SJSA1 (cell line): ENCODE measurements around the gene PKP3. TPM values are rescaled to one million over a fixed set of nuclear protein-coding genes. Genes with fewer than 3 reads are reported as not detected.
"Not testable (repeated sequence)": the region's sequence is repeated elsewhere in the genome, so short reads cannot be mapped to it uniquely, and the experiment has no call there.

ENCODE experiments used
- DNase-seq, 2 experiments: peaks; one replicate each; pipeline ENCODE4 v3.0.0-alpha.2; 2015 to 2020; ENCODE audit warnings: low spot score in 2 of 2, low read depth in 1 of 2
- H3K27ac ChIP-seq: fragments of 250-450 bp; sonication (Bioruptor Pico); 2 replicates; pipeline ENCODE4 v1.5.1; 2020; ENCODE audit warnings: mild to moderate bottlenecking, moderate library complexity
- H3K27me3 ChIP-seq: fragments of 250-450 bp; sonication (Bioruptor Pico); replicated peaks from 2 replicates; pipeline ENCODE4 v1.5.1; 2020; ENCODE audit warnings: mild to moderate bottlenecking, moderate library complexity
- H3K36me3 ChIP-seq: fragments of 250-450 bp; sonication (Bioruptor Pico); 2 replicates; pipeline ENCODE4 v1.5.1; 2020; ENCODE audit warnings: mild to moderate bottlenecking
- H3K4me1 ChIP-seq: fragments of 250-450 bp; sonication (Bioruptor Pico); replicated peaks from 2 replicates; pipeline ENCODE4 v1.6.1; 2021; ENCODE audit warnings: mild to moderate bottlenecking
- H3K4me3 ChIP-seq: fragments of 250-450 bp; sonication (Bioruptor Pico); 2 replicates; pipeline ENCODE4 v1.5.1; 2020; ENCODE audit warnings: mild to moderate bottlenecking
- H3K9me3 ChIP-seq: fragments of 250-450 bp; sonication (Bioruptor Pico); replicated peaks from 2 replicates; pipeline ENCODE4 v1.5.1; 2020; ENCODE audit warnings: mild to moderate bottlenecking
- total RNA-seq: library from RNA; depleted of rRNA; stranded (reverse); fragments of >200 nt; shearing (Covaris generic); gene quantifications from 2 replicates; pipeline ENCODE4 v1.2.3, GENCODE V29; 2014

The PKP3 gene
- total RNA-seq, 1 experiment from 2014 or later, result 1.9 TPM

DNA sequence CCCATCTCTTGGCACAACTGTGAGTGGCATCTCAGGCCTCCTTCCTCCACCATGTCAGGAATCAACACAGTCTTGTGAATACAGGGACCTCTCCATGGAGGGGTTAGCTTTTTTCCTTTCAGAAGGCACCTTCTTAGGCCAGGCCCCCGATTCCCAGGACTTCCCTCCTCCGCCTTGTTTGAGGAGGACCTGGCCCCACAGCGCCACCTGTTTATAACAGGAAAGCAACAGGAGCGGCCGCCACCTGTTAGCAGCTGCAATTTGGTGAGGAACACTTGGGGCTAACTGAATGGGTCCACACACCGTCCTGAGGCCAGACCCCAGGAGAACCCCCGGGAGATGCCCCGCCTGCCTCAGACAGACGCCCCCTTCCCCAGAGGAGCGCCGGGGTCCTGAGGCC is 3.8 kb upstream of the PKP3 start:
- no peaks in the 10 kb centered on the region for H3K36me3 ChIP-seq

DNA sequence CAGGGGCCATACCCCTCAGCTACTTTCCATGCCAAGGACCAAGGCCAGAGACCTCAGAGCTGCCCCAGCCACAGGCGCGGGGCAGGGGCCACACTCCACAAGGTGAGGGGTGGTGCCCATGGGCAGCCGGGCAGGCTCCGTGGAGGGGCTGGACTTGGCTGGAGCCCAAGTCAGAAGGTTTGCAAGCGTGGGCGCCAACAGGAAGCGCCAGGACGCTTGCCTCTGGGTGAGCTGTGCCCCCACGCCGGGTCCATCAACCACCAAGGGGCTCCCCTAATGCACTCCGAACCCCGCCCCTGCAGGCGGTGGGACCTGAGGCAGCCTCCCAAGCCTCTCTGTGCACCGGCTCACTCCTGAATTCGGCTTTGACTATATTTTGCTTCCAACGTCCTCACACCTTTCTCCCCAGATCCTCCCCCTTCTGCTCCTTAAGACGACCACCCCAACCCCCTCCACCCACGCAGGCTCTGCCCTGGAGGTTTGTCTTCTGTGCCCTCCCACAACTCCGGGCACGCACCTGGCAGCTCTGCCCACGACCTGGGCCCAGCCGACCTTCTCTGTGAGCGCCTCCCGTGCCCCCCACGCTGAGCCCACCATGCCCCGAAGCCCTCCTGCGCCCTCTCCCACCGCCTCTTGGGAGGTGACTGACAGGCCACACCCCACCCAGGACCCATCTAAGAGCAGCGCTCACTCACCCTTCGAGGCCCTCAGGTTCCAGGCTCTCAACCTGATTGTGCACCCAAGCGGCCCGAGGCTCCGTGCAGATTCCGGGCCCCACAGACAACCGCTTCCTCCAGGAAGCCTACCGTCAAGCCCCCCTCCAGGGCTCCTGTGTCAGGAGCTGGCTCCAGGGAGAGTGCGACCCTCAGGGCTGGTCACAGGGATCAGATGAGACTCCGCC is 2.6 kb upstream of the PKP3 start:
- H3K27ac ChIP-seq, result no peak overlapping the region
- H3K27me3 ChIP-seq, result peaks cover 10% of the 10 kb centered on the region; the same call in 1 of the 2 replicates
- H3K4me3 ChIP-seq, result no peak overlapping the region
- H3K4me1 ChIP-seq, result peaks cover 24% of the 10 kb centered on the region
- H3K36me3 ChIP-seq, result no peaks in the 10 kb centered on the region
- no peak for DNase-seq
- H3K9me3 ChIP-seq, result no peaks in the 10 kb centered on the region

More for the DNA sequence above, 3.8 kb upstream of the PKP3 start:
- Histone ChIP-seq H3K4me1 (peaks cover 21% of the 10 kb centered on the region), H3K27me3 (peaks cover 10% of the 10 kb centered on the region; the same call in 1 of the 2 replicates), H3K4me3 (no peak overlapping the region), H3K27ac (no peak overlapping the region), H3K9me3 (no peaks in the 10 kb centered on the region)
- no peak for DNase-seq

DNA sequence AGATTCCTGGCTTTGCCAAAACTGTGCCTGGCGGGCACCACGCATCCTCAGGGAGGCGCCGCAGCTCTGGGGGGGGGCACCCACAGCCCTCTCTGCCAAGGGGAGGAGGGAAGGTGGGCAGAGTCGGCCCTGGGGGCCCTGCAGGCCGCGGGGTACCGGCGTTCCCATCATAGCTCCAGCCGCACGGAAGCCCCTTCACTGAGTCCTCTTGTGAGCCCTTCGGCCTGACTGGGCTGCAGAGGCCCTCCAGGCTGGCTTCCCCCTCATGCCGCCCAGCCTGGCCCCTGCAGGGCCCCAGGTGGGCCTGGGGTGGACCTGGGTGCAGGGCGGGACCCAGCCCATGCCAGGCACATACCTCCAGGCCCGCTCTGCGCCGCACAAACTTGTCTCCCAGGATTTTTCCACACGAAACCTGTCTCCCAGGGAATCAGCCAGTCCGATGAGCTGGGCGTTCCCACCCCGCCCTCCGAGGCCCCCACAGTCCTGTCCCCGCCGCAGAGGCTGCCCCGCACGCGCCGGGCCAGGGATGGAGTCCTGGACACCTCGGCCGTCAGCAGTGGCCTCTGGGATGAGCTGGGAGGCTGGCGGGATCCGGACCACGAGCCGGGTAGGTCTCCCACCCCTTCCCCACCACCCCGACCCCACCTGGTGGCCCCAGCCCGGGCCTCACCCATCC is 1.8 kb upstream of the PKP3 start:
- Histone ChIP-seq H3K4me1 (peaks cover 33% of the 10 kb centered on the region), H3K4me3 (no peak overlapping the region), H3K36me3 (no peaks in the 10 kb centered on the region), H3K27me3 (peaks cover 10% of the 10 kb centered on the region; the same call in 1 of the 2 replicates), H3K9me3 (no peaks in the 10 kb centered on the region), H3K27ac (no peak overlapping the region)
- DNase-seq, result no peak

DNA sequence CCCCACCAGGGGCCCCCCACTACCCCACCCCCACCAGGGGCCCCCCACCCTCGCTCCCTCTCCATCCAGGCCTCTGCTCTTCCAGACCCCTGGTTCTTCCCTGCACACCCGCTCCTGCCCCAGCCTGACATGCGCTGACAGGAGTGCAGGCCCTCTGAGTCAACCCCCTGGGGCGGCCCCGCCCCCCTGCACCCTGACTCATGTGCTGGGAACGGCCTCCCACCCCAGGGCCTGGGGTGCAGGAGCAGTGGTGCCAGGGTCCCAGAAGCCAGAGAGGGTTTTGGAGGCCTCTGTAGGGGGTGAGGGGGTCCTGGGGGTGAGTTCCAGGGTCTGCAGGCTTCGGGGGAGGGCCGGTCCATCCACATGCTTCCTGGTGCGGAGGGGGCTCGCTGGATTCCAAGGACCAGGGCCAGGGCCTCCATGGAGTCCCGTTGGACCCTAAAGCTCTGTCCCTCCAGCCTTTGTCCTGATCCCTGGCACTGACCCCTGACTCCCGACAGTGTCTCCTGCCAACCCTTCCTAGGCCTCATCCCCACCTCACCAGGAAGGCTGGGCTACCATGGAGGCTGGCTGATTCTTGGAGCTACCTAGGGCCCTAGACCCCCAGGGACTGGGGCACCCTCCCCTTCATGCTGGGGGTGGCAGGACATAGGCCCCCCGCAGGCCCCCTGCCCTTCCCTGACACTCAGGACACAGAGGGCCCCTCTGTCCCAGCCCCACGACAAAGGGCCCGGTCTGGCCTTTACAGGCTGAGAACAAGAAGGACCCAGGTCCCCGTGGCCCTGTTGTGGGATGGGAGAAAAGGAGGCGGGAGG is 583 bp upstream of the PKP3 start:
- no peaks in the 10 kb centered on the region for H3K36me3 ChIP-seq
- 0 out of 2 replicates have a peak, but pooled peaks cover 3% of the 10 kb centered on the region for H3K27me3 ChIP-seq
- no peak overlapping the region for H3K4me3 ChIP-seq
- peak; percentile 71 to 90 for DNase-seq
- peak overlapping the region; percentile 26 for H3K27ac ChIP-seq
- peaks cover 36% of the 10 kb centered on the region for H3K4me1 ChIP-seq
- no peaks in the 10 kb centered on the region for H3K9me3 ChIP-seq

DNA sequence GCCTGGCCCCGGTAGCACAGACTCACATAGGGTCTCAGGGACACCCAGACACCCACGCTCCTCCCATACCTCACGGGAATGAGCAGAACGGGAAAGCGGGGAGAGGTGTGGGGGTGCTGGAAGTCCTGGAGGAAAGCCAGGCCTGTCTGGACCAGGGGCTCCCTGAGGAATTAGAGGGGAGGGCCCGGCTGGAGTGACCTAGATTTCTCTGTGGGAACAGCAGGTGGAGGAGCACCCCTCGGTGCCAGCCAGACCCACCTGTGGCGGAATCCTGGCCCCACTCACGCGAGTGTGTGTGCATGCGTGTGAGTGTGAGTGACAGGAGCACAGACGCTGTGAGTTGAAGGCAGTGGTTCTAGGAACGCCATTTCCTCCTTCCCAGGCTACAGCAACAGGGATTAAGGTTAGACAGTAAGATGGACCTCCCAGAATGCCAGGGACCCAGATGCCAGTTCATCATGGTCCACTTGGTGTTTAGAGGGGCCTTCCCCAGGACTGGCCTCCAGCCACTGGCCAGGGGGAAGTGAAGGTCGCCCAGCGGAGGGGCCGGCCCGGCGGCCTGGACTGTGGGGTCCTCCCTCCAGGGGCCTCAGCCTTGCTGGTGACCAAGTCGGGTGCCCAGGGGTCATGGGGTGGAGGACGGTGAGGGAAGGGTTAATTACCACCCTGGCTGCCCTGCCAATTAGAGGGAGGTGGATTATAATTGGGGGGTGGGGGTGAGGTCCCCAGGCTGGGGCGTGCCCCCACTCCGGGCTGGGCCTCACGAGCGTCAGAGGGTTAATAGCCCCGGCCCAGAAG is 1.0 kb downstream of the PKP3 start:
- H3K27ac ChIP-seq, result peak overlapping the region; percentile 10; the same call in 1 of the 2 replicates
- no peak for DNase-seq
- no peak overlapping the region for H3K4me3 ChIP-seq
- H3K36me3 ChIP-seq, result no peaks in the 10 kb centered on the region
- peaks cover 5% of the 10 kb centered on the region for H3K27me3 ChIP-seq
- peaks cover 36% of the 10 kb centered on the region for H3K4me1 ChIP-seq
- no peaks in the 10 kb centered on the region for H3K9me3 ChIP-seq

DNA sequence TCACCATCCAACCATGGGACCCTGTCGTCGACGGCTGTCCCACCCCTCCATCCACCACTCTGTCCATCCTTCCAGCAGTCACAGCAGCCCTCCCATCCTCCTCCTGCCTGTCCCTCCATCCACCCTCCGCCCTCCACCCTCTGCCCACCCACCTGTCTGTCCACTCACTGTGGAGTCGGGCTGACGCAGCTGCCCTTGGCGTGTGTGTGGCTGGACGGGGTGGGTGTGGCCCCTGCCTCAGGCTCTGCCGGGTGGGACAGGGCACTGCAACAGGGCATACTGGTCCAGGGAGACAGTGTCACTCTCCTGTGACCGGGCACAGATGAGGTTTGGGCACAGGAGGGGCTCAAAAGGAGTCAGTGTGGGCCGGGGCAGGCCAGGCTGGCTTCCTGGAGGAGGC is 1.9 kb downstream of the PKP3 start:
- H3K36me3 ChIP-seq, result no peaks in the 10 kb centered on the region
- H3K4me1 ChIP-seq, result peaks cover 36% of the 10 kb centered on the region
- H3K27ac ChIP-seq, result no peak overlapping the region
- no peak for DNase-seq
- no peak overlapping the region for H3K4me3 ChIP-seq
- H3K9me3 ChIP-seq, result no peaks in the 10 kb centered on the region
- peaks cover 10% of the 10 kb centered on the region for H3K27me3 ChIP-seq

DNA sequence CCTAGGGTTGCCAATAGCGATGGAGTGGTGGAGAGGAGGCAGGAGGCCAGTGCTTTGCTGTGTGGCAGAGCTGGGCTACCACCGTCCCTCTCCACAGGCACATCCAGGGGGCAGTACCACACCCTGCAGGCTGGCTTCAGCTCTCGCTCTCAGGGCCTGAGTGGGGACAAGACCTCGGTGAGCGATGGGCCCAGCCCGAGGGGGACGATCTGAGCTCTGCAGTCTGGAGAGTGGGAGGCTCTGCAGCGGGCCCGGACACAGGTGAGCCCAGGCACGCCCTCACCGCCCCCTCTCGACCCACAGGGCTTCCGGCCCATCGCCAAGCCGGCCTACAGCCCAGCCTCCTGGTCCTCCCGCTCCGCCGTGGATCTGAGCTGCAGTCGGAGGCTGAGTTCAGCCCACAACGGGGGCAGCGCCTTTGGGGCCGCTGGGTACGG is 2.5 kb downstream of the PKP3 start:
- DNase-seq, result peak in 1 of 2 experiments; percentile 21

DNA sequence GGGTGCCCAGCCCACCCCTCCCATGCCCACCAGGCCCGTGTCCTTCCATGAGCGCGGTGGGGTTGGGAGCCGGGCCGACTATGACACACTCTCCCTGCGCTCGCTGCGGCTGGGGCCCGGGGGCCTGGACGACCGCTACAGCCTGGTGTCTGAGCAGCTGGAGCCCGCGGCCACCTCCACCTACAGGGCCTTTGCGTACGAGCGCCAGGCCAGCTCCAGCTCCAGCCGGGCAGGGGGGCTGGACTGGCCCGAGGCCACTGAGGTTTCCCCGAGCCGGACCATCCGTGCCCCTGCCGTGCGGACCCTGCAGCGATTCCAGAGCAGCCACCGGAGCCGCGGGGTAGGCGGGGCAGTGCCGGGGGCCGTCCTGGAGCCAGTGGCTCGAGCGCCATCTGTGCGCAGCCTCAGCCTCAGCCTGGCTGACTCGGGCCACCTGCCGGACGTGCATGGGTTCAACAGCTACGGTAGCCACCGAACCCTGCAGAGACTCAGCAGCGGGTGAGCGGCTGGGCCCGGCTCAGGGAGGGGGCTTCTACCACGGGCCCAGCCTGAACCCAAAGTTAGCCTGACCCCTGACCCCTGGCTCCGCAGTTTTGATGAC is 3.0 kb downstream of the PKP3 start:
- Histone ChIP-seq H3K9me3 (no peaks in the 10 kb centered on the region), H3K4me1 (peaks cover 36% of the 10 kb centered on the region), H3K4me3 (peak overlapping the region; percentile 28), H3K27ac (no peak overlapping the region), H3K27me3 (peaks cover 10% of the 10 kb centered on the region), H3K36me3 (no peaks in the 10 kb centered on the region)
- DNase-seq, result peak; percentile 65 to 78

More for the DNA sequence above, 2.5 kb downstream of the PKP3 start:
- Histone ChIP-seq H3K4me3 (peak overlapping the region; percentile 28), H3K27me3 (peaks cover 10% of the 10 kb centered on the region), H3K9me3 (no peaks in the 10 kb centered on the region), H3K27ac (no peak overlapping the region), H3K4me1 (peaks cover 36% of the 10 kb centered on the region), H3K36me3 (no peaks in the 10 kb centered on the region)

DNA sequence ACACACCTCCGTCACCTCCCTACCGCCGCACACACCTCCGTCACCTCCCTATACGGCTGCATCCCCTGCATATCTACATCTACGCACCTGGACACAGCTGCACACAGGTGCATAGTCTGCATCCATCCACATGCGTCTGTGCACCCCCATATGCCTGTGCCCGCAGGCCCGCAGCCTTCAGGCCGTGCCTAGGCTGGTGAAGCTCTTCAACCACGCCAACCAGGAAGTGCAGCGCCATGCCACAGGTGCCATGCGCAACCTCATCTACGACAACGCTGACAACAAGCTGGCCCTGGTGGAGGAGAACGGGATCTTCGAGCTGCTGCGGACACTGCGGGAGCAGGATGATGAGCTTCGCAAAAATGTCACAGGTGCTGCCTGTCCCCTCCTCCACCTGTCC is 4.8 kb downstream of the PKP3 start:
- no peak overlapping the region for H3K27ac ChIP-seq
- H3K9me3 ChIP-seq, result no peaks in the 10 kb centered on the region
- peaks cover 29% of the 10 kb centered on the region for H3K4me1 ChIP-seq
- H3K27me3 ChIP-seq, result peaks cover 19% of the 10 kb centered on the region
- H3K4me3 ChIP-seq, result no peak overlapping the region
- no peaks in the 10 kb centered on the region for H3K36me3 ChIP-seq
- DNase-seq, result no peak

DNA sequence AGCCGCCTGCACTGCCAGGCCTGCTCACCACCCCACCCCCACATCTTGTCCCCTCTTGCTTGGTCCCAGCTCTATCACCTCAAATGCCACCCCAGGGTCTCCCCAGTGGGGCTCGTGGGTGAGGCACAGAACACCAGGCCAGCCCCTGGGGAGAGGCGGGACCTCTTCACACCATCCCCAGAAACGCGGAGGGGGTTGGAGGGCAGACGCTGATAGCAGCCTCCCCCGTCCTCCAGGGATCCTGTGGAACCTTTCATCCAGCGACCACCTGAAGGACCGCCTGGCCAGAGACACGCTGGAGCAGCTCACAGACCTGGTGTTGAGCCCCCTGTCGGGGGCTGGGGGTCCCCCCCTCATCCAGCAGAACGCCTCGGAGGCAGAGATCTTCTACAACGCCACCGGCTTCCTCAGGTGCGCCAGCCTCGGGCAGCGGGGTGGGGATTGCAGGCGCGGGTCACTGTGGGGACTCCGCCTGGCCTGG is 5.8 kb downstream of the PKP3 start:
- H3K9me3 ChIP-seq, result no peaks in the 10 kb centered on the region
- peaks cover 20% of the 10 kb centered on the region for H3K4me1 ChIP-seq
- no peaks in the 10 kb centered on the region for H3K36me3 ChIP-seq
- DNase-seq, result no peak
- H3K27ac ChIP-seq, result no peak overlapping the region
- no peak overlapping the region for H3K4me3 ChIP-seq
- H3K27me3 ChIP-seq, result peaks cover 19% of the 10 kb centered on the region

DNA sequence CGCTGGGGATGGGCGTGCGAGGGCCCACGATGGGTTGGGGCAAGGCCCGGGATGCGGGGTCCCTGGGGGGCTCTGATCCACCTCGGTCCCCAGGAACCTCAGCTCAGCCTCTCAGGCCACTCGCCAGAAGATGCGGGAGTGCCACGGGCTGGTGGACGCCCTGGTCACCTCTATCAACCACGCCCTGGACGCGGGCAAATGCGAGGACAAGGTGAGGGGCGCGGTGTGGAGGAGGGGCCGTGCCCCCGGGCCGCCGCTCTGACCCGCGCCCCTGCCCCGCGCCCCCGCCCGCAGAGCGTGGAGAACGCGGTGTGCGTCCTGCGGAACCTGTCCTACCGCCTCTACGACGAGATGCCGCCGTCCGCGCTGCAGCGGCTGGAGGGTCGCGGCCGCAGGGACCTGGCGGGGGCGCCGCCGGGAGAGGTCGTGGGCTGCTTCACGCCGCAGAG is 6.3 kb downstream of the PKP3 start:
- no peak overlapping the region for H3K27ac ChIP-seq
- no peak for DNase-seq
- no peaks in the 10 kb centered on the region for H3K36me3 ChIP-seq
- H3K27me3 ChIP-seq, result peaks cover 19% of the 10 kb centered on the region
- H3K4me1 ChIP-seq, result peaks cover 15% of the 10 kb centered on the region
- no peak overlapping the region for H3K4me3 ChIP-seq
- no peaks in the 10 kb centered on the region for H3K9me3 ChIP-seq

DNA sequence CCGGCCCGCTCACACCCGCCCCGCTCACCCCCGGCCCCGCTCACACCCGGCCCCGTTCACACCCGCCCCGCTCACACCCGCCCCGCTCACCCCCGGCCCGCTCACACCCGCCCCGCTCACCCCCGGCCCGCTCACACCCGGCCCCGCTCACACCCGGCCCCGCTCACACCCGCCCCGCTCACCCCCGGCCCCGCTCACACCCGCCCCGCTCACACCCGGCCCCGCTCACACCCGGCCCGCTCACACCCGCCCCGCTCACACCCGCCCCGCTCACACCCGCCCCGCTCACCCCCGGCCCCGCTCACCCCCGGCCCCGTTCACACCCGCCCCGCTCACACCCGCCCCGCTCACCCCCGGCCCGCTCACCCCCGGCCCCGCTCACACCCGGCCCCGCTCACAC is 7.2 kb downstream of the PKP3 start:
- Histone ChIP-seq H3K4me1 (peaks cover 14% of the 10 kb centered on the region), H3K27me3 (peaks cover 19% of the 10 kb centered on the region)
- DNase-seq, H3K36me3 ChIP-seq, H3K4me3 ChIP-seq, H3K9me3 ChIP-seq, H3K27ac ChIP-seq: not testable (repeated sequence)
